Activated CD4-positive, alpha-beta T cell treated with anti-CD3 and anti-CD28 coated beads, Interleukin-2, amount 50 U/mL, for 1 hour (primary cell): ENCODE results near the gene LYSET.
"Not testable (repeated sequence)": the region's sequence is repeated elsewhere in the genome, so short reads cannot be mapped to it uniquely, and the experiment has no call there.

Experiments used
- DNase-seq: peaks from one replicate; pipeline ENCODE4 v3.0.0-alpha.2; 2020

LYSET gene

GRCh38 chr14:93230539-93230938 is 45.4 kb downstream of the LYSET start:
- DNase-seq: no peak

- DNase-seq: no peak
Measured at GRCh38 chr14:93231129-93231979, 46.2 kb downstream of the LYSET start.

GRCh38 chr14:93232159-93232558 is 47.0 kb downstream of the LYSET start:
- DNase-seq: no peak

- not testable (repeated sequence) for DNase-seq
Measured at GRCh38 chr14:93233078-93233477, 48.0 kb downstream of the LYSET start.

GRCh38 chr14:93234798-93235197 is 49.7 kb downstream of the LYSET start:
- DNase-seq: no peak
